OCI-M1 (cell line): ENCODE data around the gene AQP6.

ENCODE experiments used
- DNase-seq: peaks from one replicate; lab custom pipeline; 2025; lab: John Stamatoyannopoulos, UW

The AQP6 gene, protein sequence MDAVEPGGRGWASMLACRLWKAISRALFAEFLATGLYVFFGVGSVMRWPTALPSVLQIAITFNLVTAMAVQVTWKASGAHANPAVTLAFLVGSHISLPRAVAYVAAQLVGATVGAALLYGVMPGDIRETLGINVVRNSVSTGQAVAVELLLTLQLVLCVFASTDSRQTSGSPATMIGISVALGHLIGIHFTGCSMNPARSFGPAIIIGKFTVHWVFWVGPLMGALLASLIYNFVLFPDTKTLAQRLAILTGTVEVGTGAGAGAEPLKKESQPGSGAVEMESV

DNA sequence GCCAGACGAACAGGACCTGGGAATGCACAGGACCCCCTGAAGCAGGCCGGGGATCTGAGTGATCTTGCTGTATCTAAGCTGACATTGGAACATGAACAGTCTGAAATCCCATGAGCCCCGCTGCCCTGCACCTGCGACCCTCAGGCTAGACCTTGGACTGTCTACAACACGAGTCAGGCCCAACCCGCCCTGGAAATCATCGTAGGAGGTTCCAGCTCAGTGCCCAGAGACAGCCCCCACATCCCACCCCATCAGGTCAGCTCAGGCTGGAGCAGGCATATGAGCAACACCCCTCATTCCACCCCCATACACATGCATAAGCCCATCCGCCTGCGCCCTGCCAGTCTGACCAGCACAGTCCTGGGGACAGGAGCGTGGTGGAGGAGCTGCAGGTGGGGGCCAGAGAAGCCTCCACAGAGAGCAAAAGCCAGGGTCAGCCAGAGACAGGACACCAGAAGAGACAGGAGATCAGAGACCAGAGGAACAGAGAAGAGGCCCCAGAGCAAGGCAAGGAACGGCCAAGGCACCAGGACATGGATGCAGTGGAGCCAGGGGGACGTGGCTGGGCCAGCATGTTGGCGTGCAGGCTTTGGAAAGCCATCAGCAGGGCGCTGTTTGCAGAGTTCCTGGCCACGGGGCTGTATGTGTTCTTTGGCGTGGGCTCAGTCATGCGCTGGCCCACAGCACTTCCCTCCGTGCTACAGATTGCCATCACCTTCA is at the start of gene AQP6:
Gene AQP6 (plus strand): TSS at position 307 of the 720 bp plus-strand sequence. CDS start 227 bp downstream, at position 534.
- DNase-seq = no peak

GRCh38 chr12:49923035-49923644 is 49.6 kb upstream of the AQP6 start:
- no peak for DNase-seq

GRCh38 chr12:49923880-49924556 is 48.7 kb upstream of the AQP6 start:
- no peak for DNase-seq

DNA sequence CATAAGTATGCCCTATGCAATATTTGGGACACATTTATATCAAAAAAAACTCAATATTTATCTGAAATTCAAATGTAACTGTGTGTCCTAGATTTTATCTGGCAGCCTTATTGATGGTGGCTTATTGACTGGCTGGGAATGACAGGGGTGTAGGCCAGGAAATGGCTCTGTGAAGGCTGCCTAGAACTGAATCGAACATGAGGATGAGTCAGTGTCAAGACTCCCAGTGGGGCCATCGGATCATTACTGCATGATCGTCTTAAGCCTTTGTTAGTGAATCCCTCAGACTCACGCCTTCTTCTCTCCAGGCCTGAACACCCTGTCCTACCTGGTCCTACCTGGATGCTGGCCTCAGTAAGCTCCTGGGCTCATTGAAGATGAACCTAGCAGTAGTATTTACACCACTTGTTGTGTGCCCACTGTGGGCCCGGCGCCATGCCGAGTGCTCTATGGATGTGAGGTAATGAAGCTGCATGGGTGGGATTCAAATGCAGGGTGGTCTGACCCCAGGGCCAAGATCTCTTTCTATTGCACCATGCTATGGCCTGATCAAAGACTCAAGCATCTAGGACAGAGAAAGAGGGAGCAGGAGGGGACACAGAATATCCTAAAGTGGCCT is 48.0 kb upstream of the AQP6 start:
- DNase-seq = no peak

- DNase-seq = no peak
Observed at GRCh38 chr12:49925433-49926204, 47.1 kb upstream of the AQP6 start.

GRCh38 chr12:49928471-49928870 is 44.3 kb upstream of the AQP6 start:
- DNase-seq = no peak

GRCh38 chr12:49929581-49929980 is 43.2 kb upstream of the AQP6 start:
- no peak for DNase-seq

DNA sequence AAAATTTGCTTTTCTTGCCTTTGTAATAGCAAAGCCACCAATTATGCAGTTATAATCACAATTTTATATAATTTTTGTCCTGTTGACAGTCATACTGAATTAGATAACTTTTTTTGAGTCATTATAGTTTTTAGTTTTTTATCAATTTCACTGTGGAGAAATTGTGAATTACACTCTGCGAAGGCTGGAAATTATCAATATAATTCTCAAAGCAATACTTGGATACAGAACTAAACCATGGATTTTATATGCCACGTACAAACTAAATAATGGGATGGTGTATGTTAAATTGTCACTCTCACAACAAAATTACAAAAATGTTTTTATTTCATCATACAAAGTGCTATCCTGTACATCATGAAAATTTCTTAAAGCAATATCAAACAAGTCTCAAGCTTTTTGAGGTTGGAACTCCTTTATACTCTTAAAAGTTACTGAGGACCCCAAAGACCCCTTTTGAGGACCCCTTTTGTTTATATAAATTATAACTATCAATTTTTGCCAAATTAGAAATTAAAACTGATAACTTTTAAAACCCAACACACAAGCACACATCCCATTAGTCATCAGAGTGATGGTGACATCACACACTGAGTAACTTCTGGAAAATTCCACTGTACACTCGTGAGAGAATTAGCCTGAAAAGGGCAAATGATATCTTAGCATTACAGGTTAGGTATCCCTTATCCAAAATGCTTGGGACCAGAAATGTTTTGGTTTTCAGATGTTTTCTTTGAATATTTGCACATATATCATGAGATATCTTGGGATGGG is 42.0 kb upstream of the AQP6 start:
- no peak for DNase-seq

DNA sequence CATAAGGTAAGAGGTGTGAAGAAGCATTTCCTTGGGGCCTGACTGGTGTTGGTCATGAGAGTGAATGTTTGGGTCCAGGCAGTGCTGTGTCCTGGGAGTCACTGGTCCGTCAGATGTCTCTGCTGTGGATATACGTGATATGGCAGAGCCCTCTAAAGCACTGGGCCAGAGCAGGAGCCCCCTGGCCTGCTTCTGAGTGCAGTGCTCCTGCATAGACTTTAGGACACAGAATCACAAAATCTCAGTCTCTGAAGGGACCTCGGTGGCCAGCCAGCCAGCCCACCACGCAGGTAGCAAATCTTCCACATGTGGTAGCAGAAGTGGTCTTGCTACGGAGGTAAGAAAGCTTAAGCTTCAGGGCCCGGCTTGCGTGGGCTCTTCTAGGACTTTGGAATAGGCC is 40.7 kb upstream of the AQP6 start:
- no peak for DNase-seq

GRCh38 chr12:49932533-49933130 is 40.1 kb upstream of the AQP6 start:
- DNase-seq = no peak

DNA sequence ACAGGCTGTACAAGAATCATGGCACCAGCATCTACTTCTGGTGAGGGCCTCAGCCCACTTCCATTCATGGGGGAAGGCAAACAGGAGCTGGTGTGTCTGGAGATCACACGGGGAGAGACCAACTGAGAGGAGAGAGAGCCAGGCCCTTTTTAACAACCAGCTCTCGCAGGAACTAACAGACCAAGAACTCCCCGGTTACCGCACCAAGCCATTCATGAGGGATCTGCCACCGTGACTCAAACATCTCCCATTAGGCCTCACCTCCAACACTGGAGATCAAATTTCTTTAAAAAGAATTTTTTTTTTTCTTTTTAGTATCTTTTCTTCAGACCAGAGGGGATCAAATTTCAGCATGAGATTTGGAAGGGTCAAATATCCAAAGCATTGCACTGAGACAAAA is 39.0 kb upstream of the AQP6 start:
- DNase-seq = no peak

- DNase-seq = no peak
Observed at GRCh38 chr12:49934505-49934904, 38.2 kb upstream of the AQP6 start.

DNA sequence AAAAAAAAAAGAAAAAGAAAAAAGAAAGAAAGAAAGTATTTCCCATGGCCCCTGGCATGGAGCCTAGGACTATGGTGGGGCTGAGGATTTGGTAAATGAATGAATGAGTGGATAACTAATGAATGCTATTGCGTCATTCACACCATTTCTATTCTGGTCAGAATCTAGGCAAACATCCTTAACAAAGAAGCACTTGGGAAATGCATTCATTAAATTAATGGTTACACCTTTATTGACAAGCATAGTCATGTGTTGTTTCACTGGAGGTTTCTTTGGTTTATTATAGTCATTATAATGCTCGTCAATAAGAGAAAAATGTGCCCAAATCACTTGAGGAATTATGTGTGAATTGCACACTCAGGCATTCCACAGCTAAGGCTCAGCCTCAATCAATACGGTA is 35.8 kb upstream of the AQP6 start:
- DNase-seq = no peak

GRCh38 chr12:49937639-49938300 is 35.0 kb upstream of the AQP6 start:
- no peak for DNase-seq

DNA sequence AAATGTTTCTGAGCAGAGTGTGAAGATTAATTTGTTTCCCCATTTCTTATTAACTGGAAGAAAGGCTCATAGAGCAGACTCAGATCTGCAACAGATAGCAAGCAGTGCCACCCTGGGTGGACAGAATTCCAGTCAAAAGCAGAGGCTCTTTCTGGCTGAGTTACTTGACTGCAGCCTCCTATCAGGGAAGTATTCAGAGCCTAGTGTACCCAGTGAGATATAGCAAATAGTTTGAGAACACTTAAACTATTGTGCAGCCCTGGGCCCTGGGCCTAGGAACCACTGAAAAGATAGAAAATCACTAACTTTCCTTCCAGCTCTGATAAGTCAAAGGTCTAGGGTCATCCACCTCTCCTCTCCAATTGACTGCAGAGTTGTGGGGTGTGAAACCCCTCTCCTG is 33.4 kb upstream of the AQP6 start:
- no peak for DNase-seq

GRCh38 chr12:49939707-49940106 is 33.0 kb upstream of the AQP6 start:
- no peak for DNase-seq

- DNase-seq = no peak
Observed at GRCh38 chr12:49941556-49942511, 30.9 kb upstream of the AQP6 start.

DNA sequence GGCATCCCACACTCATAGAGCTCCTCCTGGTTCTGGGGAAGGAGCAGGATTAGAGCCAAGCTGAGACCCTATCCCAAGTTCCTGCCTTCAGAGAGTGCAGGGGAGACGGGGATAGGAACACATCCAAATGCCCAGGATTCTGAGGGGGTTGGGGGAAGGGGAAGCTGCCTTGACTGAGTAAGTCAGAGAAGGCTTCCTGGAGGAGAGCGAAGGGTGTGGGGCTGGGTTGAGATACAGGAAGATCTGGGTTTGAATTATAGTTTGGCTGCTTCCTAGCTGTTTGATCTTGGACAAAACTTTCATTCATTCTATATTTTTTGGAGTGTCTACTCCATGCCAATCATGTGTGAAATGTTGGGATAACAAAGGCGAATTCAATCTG is 30.2 kb upstream of the AQP6 start:
- no peak for DNase-seq
